Effector CD8-positive, alpha-beta T cell (primary cell): ENCODE results near the gene ALOXE3.

Experiments
- DNase-seq: peaks from one replicate; lab custom pipeline; 2025; lab: John Stamatoyannopoulos, UW

The ALOXE3 gene

DNA sequence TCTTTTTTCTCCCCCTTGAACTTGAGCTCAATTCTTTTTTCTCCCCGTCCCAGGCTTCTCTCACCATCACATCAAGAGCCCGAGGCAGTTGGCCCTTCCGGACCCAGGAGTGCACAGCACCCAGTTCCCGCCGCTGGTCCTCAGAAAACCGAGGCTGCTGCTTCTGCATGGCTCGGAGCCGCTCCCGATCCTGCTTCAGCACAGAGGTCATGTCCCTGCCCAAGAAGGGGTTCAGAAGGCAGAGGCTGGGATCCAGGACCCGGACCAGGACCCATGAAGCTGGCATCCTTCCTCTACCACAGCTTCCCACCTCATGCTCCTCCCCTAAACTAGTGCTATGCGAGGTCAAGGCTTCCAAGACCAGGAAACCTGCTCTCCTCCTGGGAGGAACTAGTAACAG lies 23.4 kb upstream of the ALOXE3 start:
- no peak for DNase-seq

DNA sequence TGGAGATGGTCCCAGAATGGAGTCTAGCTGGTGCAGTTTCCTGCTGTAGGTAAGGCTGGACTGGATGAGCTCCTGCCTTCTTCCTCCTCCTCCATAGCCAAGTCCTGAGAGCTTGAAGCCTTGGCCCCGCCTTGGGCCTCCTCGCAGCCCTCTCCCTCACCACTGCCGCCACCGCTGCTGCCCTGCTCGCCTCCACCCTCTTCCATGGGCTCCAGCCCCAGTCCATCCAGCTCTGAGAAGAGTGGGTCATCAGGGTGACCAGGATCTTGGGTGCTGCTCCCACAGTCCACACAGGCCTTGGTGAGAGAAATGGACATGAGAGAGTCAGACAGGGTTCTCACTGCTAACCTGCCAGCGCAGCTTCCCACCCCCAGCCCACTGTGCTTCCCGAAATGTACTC lies 22.7 kb upstream of the ALOXE3 start:
- no peak for DNase-seq

DNA sequence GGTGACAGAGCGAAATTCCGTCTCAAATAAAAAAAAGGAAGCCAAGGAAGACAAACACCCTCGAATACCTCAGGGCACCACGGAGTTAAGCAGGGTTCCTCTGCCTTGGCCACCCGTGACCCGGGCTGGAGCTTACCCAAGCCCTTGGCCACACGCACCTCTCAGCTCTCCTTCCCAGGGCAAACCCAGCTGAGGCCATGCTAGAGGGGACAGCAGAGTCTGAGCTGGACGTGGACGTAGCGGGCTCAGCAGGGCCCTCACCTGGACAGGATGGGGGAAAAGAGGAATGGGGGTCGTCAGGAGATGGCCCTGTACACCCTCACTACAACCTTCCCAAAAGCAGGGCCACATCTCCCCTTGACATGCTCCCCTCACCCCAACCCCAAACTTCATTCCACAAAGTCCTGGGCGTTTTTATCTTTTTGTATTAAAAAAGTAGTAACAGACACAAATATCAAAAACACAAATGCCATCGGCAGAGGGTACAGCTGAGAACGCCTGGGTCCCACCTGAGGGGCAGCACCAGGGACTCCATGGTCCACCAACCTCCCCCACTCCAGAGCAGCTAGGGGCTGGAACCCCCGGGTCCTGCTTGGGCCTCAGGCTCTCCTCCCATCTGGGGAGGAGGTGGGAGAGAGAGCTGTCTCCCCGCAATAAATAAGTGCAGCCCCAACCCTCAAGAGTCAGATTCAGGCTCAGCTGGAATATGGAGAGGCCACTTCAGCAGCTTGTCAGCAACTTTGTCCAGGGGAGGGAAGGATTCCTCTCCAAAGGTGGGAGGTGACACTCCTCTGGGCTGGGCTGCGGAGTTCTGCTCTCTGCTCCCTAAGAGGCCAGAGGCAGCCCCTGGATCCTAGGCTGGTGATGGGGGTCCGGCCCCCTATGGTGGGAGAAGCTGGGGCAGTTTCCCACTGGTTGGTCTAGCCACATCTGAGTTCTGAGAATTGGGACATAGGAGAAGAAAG lies 22.0 kb upstream of the ALOXE3 start:
- no peak for DNase-seq

DNA sequence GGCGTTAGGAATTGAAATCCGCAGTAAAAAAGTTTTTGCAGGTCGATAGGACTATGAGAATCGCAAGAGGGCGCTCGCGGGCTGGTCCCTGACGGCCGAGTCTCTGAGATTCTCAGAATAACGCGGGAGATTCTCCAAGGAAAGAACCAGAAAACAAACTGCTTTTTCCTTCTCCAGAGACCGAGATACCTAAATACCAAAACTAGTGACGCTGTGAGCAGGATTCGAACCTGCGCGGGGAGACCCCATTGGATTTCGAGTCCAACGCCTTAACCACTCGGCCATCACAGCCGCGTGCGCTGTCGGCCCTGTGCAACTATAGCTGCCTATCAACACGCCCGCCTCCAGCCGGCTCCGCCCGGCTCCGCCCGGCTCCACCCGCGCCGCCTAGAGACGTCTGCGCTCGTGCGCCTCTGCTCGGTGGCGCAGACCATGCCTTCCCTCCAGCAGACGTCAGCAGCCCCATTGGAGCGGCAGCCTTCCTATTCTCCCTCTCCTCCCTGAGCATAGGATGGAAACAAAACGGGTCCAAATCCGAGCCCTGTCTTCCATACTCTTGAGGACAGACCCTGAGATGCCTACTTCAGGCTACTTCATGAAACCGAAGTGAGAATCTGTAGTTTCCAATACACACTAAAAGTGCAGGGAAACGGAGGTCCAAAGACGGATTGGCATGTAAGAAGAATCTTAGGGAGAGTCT lies 20.5 kb upstream of the ALOXE3 start:
- peak; percentile 86 for DNase-seq

DNA sequence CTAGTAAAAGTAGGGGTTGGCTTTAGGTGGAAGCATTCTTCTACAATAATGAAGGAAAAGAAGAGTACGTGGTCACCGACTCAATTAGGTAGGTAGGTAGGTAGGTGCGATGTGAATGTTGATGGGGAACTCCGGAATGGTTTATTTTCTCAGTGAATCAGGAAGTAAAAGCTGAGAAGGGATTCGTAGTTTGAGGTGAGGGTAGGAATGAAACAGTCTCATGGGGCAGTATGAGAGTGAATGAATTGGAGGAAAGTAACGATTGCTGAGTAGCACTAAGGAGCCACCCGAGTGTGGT lies 20.0 kb upstream of the ALOXE3 start:
- no peak for DNase-seq

DNA sequence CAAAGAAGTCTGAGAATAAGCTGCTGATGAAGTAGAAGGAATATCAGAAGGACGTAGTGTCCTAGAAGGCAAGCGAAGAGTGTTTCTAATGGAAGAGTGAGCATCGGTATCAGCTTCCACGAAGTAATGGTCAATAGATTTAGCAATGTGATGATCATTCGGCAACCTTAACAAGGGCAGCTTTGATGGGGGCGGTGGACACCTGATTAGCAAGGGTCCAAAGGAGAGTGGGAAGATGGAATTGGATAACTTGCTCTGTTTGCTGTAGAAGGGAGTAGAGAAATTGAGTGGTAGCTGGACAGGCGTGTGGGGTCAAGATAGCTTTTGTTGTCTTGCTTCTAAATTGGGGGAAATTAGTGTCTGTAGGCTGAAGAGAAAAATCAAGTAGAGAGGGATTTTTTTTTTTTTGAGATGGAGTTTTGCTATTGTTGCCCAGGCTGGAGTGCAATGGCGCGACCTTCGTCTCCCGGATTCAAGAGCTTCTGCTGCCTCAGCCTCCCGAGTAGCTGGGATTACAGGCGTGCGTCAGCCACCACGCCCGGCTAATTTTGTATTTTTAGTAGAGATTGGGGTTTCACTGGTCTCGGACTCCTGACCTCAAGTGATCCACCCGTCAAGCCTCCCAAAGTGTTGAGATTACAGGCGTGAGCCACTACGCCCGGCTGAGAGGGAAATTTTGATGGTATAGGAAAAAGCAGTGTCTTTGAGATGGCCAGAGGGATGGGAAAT lies 19.5 kb upstream of the ALOXE3 start:
- DNase-seq: no peak

DNA sequence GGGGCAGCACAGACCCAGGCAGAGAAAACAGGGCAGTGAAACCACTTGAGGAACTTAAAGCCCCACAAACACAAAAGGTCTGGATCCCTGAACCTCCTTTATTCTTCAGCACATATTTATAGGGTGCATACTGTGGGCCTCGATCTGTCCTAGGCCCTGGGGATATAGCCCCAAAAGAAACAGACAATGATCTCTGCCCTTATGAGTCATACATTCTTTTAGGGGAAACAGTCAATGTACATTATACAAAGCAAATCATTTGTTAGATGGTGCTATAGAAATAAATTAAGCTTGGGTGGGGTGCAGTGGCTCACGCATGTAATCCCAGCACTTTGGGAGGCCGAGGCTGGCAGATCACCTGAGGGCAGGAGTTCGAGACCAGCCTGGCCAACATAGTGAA lies 15.6 kb upstream of the ALOXE3 start:
- DNase-seq: no peak

DNA sequence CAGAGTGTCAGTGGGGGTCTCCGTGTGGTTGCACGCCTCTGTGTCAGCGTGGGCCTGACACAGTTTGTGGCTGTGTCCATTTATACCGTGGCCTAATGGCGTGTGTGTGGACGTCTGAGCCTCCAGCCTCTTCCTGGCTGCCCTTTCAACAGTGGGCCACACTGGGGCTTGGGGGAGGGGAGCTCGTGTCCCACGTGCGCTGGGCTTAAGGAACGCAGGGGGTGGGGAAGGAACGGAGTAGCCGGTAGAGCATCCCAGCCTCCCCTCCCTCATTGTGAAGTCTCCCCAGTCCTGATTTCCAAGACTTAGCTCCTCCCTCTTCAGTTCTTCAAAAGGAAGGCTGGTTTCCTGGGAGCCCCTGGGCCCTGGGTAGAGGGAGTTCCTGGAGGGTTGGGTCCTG lies 15.1 kb upstream of the ALOXE3 start:
- no peak for DNase-seq

DNA sequence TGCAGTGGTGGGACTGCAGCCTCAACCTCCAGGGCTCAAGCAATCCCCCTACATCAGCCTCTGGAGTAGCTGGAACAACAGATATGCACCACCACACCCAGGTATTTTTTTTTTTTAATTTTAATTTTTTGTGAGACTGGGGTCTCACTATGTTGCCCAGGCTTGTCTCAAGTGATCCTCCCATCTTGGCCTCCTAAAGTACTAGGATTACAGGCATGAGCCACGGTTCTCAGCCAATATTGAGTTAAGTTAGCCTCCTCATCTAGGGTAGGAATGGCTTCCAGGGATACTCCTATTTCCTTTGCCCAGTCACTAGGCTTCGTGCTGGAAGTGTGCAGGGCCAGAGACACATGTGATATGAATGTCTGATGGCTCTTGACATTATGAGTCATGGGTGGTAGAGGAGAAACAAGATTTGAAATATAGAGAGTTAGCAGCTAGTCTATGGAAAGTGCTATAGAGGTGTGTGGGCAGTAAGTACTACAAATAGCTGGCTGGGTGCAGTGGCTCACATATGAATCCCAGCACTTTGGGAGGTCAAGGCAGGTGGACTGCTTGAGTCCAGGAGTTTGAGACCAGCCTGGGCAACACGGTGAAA lies 13.6 kb upstream of the ALOXE3 start:
- DNase-seq: no peak

DNA sequence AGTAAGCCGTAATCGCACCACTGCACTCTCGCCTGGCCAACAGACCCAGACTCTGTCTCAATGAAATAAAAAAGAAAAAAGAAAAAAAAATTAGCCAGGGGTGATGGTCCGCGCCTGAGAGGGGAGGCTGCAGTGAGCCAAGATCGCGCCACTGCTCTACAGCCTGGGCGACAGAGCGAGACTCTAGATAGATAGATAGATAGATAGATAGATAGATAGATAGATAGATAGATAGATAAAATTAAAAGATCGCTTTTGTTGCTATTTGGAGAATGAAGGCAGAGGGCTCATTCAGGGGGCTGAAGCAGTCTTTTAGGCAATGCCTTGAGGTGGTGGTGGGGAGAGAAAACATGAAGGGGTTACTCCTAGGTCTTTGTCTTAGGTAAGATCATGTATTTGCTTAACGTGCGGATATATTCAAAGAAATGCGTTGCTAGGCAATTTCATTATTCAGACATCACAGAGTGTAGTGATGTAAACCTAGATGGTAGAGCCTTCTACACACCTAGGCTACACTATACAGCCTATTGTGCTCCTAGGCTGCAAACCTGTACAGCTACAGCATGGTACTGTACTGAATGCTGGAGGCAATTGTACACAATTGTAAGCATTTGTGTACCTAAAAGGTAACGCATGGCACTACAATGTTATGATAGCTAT lies 9.9 kb upstream of the ALOXE3 start:
- no peak for DNase-seq

DNA sequence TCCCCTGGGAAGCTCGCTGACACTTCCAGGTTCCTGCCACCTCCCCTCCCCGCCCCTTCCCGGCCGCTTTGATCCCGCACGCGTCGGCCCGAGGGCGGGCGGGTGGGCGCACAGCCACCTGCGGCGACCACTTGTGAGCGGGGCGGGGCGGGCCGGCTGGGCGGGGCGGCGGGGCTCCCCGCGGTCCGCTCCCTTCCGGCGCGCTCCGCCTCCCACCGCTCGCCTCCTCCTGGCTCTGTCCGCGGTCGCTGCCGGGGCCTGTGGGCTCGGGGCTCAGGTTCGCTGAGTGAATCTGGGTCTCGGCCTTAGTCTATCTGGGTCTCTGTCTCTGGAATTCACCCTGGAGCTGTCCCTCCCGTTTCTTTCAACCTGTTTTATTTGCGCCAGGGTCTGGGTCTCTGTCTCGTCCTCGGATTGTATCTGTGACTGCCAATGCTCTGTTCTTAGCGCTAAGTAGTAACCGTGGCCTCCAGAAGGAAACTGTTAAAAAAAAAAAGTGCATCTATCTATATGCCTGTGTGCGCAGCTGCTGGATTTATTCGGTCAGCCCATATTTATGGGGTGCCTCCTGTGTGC lies 8.3 kb upstream of the ALOXE3 start:
- no peak for DNase-seq

DNA sequence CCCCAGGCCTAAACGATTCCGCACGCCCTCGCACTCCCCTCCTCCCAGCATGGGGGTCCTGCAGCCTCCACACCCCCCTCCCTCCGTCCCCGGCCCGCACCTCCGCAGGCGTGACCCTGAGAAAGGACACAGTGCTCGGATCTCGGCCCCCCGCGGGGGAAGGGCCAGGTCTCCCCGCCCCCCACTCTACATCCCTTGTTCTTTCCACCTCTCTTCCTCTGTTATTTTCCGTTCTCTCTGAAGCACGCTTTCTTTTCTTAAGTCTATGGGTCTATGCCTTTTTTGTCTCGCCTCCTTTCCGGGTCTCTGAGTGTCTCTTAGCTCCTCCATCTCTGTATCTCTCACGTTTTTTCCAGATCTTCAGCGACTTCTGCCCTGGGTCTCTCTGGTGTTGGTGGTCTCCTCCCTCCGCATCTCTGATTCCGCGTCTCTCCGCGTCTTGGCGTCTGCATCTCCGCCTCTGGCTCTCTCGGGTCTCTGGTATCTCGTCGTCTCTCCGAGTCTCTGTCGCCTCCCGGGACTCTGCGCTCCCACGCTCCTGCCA lies 7.7 kb upstream of the ALOXE3 start:
- DNase-seq: no peak

DNA sequence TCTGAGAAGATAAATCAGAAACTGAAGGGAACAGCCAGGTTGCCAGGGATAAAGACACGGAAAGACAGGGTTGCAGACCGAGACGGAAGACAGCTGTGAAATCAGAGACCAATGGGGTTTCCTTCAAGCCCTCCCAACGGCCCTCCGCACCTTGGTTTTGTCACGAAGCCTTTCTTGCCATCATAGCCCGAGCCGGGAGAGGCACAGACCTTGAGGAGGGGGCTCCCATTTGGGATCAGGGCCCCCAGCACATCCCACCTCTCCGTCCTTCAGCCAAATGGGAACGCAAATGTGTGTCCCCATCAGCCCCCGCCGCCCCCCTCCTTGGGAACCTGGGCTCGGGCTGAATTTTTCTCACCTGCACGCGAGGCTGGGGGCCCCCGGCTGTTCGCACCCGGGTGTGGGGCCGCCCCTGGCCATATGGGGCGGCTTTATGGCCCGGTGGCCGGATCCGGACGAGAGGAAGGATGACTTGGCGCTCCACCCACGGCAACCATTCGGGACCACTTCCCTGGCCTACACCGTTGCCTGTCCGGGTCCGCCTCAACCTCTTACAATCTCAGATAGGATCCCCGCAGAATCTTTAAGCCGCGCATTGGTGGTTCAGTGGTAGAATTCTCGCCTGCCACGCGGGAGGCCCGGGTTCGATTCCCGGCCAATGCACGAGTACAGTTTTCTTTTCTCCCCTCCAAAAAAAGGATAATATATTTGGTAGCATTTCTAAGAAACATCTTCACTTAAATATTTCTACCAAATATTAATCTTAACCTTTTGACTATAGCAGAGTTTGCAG lies 7.0 kb upstream of the ALOXE3 start:
- peak; percentile 87 for DNase-seq

DNA sequence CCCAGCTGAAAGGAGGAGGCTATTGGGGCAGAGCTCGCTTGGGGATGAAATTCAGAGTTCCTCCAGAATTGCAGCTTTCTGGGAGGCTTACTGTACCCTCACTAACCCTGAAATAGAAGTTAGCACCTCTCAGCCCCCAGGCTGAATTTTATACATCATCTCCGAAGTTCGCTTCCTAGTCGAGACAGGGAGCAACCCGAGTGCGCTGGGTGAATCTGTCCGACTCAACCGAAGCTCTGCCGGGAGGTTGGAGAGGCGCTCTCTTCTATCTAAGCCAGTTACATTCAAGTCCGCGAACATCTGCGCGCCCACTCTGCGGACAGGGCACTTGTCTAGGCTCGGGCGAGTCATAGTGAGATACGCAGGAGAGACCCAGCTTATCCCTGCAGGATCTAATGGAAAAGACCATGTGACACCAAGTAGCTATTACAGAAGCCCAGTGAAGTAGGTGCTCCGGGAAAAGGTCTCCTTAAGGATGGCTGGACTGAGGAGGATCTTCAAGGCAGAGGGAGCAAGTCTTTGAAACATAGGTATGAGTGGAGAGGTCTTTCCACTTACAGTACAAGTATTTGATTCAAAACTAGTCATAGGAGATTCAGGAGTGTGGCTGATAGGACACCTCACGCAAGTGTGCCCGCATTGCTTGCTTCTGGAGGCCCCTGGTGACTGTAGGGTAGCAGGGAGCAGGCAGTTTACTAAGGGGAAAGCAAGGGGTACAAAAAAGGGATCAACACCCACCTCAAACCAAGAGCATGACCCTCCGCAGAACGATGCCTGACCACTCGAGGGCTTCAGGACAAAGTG lies 6.2 kb upstream of the ALOXE3 start:
- DNase-seq: no peak

DNA sequence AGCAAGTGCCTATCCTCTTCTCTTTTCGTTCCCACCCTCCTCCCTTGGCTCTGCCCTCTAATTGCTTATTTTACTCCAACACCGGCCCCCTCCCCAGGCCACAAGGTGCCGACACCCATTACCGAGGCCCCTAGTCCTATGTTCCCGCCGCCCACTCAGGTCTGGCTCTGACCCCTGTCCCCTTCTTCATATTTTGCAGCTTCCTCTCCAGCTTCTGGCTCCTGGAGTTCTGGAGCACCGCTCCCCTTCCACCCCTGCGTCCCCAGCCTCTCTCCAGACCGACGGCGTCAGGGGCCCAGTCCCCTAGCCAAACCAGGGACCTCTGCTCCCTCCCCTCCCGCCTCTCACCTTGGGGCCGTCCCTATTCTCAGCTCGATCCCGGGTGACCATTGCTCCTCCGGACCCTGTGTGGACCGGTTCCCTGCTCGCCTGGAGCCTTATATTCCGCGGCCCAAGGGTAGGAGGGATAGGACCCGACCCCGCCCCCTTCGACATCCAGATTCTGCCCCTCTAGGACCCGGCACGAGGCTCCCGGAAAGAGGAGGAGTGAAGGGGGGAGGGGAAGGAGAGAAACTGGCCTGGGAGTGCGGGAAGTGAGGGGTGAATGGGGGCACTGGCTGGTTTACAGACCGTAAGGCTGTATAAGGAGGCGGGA lies 5.5 kb upstream of the ALOXE3 start, which contains the start of gene HES7:
Gene HES7 (minus strand): TSS at position 412 of the 655 bp plus-strand sequence. CDS start 22 bp downstream, at position 390.
- DNase-seq: no peak

DNA sequence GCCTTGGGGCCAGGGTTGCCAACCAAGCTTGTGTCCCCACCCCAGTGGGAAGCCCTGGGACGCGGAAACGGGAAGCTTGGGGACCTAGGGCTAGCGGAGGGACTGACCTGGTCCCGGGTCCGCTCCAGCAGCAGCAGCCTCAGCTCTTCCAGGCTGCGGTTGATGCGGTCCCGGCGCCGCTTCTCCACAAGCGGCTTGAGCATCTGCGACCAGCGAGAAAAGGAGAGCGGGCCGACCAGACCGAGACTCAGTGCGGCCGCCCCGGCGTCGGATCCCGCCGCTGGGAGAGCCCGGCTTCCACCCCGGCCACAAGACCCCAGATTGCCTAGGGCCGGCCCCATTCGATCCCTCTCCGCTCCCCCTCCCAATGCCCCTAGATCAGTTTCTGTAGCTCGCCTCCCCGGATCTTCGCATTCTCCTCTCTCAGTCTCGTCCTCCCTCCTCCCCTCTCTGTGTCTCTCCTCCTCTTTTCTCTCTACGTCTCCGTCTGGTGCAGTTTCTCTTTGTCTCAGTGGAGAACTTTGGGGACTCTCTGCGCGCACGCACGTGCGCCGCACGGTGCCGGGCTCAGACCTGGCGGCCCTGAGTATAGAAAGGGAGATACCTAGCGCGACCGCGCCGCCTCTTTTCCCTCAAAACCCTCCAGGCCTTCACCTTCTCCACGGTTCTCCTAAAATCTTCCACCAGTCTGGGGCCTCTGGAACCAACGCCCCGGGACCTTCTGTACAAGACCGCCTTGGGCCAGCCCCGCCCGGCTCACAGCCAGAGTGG lies 4.8 kb upstream of the ALOXE3 start:
- DNase-seq: no peak

DNA sequence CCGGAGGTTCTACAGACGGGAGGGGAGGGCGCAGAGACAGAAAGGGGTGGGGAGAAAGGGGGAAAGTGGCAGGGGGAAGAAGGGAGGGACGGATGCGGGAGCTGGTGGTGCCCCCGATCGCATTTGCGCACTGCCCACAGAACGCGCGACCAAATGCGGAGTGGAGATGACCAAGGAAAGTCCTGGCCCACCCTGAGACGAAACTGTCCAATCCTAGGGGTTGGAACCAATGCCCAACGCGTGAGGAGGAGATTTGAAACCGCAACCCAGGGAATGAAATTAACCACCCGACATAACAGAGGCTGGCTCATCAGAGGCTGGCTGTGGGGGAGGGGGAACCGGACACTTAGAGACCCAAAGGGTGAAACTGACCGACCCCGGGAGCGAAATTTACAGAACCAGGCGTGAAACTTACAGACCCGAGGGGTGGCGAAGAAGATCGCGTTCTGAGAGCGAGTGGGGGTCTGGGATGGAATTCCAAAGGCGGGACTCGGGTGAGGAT lies 4.2 kb upstream of the ALOXE3 start:
- no peak for DNase-seq
